ENCODE measurements around the gene HAL. TPM values are rescaled to one million over a fixed set of nuclear protein-coding genes. Genes with fewer than 3 reads are reported as not detected.

Gene HAL
- total and polyA plus RNA-seq, 4 donors: 0.29 to 1.6 (median 0.33) TPM; not detected in 1

DNA sequence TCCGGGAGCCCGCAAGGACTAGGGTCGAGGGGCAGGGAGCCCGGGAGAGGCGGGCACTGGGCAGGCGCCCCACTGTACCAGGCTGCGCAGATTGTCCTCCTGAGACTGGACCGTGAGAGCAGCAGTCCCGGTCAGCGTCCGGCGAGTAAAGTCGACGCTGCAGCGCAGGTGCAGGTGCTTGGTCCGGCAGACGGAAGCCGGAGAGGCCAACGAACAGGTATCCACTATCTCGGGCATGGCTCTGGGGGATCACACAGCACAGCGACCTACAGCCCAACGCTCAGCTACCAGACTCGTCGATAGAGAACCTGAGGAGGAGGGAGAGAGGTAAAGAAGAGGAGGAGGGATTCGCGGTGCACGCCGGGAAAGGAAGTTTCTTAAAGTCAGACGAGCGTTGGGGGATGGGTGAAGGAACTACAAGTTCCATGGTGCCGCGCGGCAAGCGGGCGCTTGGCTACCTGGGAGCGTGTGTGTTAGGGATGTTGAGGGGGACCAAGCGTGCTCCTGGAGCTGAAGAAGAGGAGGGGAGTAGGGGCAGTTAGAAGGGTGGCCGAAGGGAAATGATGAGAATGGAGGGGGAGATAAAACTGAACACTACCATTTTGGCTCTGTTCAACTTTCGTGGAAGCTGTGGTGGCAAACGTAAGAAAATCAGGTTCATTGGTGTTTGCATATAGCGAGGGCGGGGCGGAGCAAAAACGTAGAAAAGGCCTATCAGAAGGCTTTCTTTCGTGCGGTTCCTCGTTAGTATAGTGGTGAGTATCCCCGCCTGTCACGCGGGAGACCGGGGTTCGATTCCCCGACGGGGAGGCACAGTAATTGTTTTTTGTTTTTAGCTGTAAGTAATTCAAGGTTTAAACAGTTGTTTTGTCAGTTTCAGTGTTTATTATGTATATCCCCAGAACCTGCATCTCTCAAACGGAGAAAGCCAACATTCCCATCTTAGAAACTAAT, 39.4 kb upstream of the HAL start, which contains the start of gene LTA4H:
LTA4H (minus strand) TSS at position 305 of the 954 bp plus-strand sequence; CDS start at position 237, 68 bp downstream.
- H3K4me1 ChIP-seq (ENCODE audit: control insufficient read depth, insufficient read depth, low read length): peaks cover 5% of the 10 kb centered on the region
- H3K9me3 ChIP-seq (ENCODE audit: control insufficient read depth, insufficient read depth, low read length): no peaks in the 10 kb centered on the region
- H3K4me3 ChIP-seq (ENCODE audit: low read depth, low read length): peak within 1 kb of the TSS; percentile 95
- H3K36me3 ChIP-seq (ENCODE audit: control insufficient read depth, insufficient read depth, low read length): no peaks in the 10 kb centered on the region
- H3K27ac ChIP-seq (ENCODE audit: low read depth, low read length): peak within 1 kb of the TSS; percentile 95
- DNase-seq (ENCODE audit: low read depth in 4 of 6, low spot score in 6 of 6): peak; percentile 99 to 100 (median 100)
- H3K27me3 ChIP-seq (ENCODE audit: control insufficient read depth, insufficient read depth, low read length): no peaks in the 10 kb centered on the region
- WGBS (ENCODE audit: insufficient coverage): 0% methylated on average over 43 of the region's 55 CpGs

DNA sequence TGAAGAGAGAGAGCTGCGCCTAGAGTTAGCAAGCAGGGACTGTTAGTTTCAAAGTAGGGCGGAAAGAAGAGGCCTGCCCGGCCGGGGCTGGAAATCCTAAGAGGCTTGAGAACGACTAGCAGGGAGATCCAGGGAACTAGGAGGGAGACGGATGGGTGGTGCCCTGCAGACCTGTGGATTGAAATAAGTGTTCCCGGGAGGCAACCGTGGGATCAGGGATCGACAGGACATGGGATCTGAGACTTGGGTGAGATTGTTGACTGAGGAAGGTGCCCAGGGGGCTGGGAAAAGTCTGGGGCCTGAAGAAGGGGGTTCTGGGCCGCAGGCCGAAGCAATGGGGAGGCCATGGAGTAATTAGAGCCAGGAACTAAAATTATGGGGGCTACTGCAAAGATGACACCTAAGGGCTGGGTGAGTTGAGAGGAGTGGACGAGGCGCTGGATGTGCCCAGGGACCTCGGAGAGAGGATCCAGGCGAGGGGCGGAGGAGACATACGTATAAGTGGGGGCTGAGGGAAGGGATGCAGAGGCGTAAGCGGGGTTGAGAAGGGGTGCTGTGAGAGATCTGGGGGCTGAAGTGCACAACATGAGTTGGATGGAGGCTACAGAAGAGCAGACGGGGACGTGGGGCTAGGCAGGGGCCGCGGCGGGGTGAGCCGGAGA, 38.6 kb upstream of the HAL start:
- peak in 5 of 6 donors; percentile 12 to 55 (median 44) for DNase-seq (ENCODE audit: low read depth in 4 of 6, low spot score in 6 of 6)
- 1% methylated on average over 25 of the region's 25 CpGs for WGBS (ENCODE audit: insufficient coverage)

DNA sequence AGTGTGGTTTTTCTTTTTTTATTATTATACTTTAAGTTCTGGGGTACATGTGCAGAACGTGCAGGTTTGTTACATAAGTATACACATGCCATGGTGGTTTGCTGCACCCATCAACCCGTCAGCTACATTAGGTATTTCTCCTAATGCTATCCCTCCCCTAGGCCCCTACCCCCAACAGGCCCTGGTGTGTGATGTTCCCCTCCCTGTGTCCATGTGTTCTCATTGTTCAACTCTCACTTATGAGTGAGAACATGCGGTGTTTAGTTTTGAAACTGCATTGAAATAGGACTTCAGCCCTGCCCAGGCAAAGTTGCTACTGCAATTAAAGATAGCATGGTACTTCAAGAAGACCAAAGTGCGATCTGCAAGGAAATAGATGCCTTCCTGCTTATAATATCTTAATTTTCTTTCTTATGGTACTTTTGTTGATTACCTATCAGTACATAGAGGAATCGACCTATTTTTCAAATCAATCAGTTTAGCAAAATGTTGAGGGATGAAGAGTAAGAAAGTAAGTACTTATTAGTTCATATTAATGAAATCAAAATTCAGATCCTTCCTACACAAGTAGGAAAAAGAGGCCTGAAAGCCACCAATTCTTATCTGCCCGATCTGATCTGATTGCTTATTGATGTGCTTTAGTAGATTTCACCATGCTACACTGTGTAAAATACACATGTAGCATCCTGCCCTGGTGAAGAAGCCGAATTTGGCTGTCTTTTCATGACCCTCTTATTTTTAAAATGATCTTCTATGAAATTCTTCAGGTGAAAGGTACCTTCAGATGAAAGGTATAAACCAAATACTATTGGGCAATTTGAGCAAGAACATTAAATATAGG, 37.6 kb upstream of the HAL start:
- peaks cover 5% of the 10 kb centered on the region for H3K4me1 ChIP-seq (ENCODE audit: control insufficient read depth, insufficient read depth, low read length)
- H3K27me3 ChIP-seq (ENCODE audit: control insufficient read depth, insufficient read depth, low read length): no peaks in the 10 kb centered on the region
- 0% methylated on average over 1 of the region's 7 CpGs for WGBS (ENCODE audit: insufficient coverage)
- DNase-seq (ENCODE audit: low read depth in 4 of 6, low spot score in 6 of 6): no peak
- no peaks in the 10 kb centered on the region for H3K9me3 ChIP-seq (ENCODE audit: control insufficient read depth, insufficient read depth, low read length)
- H3K27ac ChIP-seq (ENCODE audit: low read depth, low read length): no peak overlapping the region
- H3K36me3 ChIP-seq (ENCODE audit: control insufficient read depth, insufficient read depth, low read length): no peaks in the 10 kb centered on the region
- peak overlapping the region; percentile 95 for H3K4me3 ChIP-seq (ENCODE audit: low read depth, low read length)

More for the DNA sequence above, 38.6 kb upstream of the HAL start:
- no peaks in the 10 kb centered on the region for H3K9me3 ChIP-seq (ENCODE audit: control insufficient read depth, insufficient read depth, low read length)
- H3K27ac ChIP-seq (ENCODE audit: low read depth, low read length): peak overlapping the region; percentile 95
- no peaks in the 10 kb centered on the region for H3K36me3 ChIP-seq (ENCODE audit: control insufficient read depth, insufficient read depth, low read length)
- peaks cover 5% of the 10 kb centered on the region for H3K4me1 ChIP-seq (ENCODE audit: control insufficient read depth, insufficient read depth, low read length)
- peak overlapping the region; percentile 95 for H3K4me3 ChIP-seq (ENCODE audit: low read depth, low read length)
- H3K27me3 ChIP-seq (ENCODE audit: control insufficient read depth, insufficient read depth, low read length): no peaks in the 10 kb centered on the region

DNA sequence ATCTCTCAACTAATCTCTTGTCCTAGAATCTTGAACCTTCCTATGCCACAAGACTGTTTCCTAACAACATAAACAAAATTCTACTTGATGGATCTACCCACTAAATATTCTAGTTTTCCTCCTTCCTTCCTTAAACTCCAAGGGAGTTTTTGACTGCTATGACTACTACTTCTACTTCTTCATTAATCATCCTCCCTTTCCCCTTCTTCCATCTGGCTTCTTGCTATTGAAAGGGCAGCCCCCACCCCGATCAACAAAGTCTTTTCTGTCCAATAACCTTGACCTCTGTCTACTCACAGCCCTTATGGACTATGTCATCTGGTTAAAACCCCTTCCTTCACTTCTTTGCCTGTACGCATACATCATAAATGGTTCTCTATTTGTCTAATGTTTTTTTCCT, 33.7 kb upstream of the HAL start:
- H3K36me3 ChIP-seq (ENCODE audit: control insufficient read depth, insufficient read depth, low read length): peaks cover 9% of the 10 kb centered on the region
- no peak overlapping the region for H3K4me3 ChIP-seq (ENCODE audit: low read depth, low read length)
- no peaks in the 10 kb centered on the region for H3K27me3 ChIP-seq (ENCODE audit: control insufficient read depth, insufficient read depth, low read length)
- peaks cover 5% of the 10 kb centered on the region for H3K4me1 ChIP-seq (ENCODE audit: control insufficient read depth, insufficient read depth, low read length)
- no peaks in the 10 kb centered on the region for H3K9me3 ChIP-seq (ENCODE audit: control insufficient read depth, insufficient read depth, low read length)
- no peak for DNase-seq (ENCODE audit: low read depth in 4 of 6, low spot score in 6 of 6)
- no peak overlapping the region for H3K27ac ChIP-seq (ENCODE audit: low read depth, low read length)
- WGBS (ENCODE audit: insufficient coverage): 82% methylated on average over 2 of the region's 2 CpGs

DNA sequence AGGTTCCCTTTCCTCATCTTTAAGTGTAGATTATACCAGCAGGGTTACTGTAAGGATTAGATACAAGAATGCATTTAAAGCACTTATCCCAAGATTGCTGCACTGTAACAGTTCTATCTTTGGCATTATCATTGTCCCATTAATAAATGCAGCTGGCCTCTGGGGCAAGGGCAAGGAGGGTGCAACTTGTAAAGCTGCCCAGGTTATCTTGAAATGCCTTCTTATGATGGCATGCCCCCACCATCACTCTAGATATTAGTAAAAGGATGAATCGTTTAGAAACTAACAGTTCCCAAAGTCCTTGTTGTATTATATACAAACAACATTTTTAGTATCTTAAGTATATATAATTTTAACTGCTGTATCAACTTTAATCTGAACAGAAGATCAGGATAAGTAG, 32.4 kb upstream of the HAL start:
- H3K4me3 ChIP-seq (ENCODE audit: low read depth, low read length): no peak overlapping the region

DNA sequence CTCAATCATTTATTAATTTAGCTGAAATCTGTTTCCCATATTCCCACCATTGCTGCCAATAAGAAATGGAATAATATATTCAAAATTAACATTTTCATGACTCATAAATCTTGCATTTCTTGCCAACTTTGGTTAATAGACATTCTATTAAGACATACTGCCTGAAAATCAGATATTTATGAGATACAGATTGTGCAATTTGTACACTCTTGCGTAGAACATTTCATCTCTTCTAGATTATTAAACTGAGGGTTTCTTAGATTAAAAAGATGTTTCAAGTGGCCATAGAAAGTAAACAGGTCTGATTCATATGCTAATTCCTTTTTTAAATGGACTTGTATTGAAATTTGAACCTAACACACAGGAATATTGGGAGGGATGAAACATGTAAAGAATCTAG, 30.2 kb upstream of the HAL start:
- Histone ChIP-seq H3K4me1 (ENCODE audit: control insufficient read depth, insufficient read depth, low read length) (no peaks in the 10 kb centered on the region), H3K36me3 (ENCODE audit: control insufficient read depth, insufficient read depth, low read length) (peaks cover 23% of the 10 kb centered on the region), H3K27me3 (ENCODE audit: control insufficient read depth, insufficient read depth, low read length) (no peaks in the 10 kb centered on the region), H3K4me3 (ENCODE audit: low read depth, low read length) (no peak overlapping the region), H3K27ac (ENCODE audit: low read depth, low read length) (no peak overlapping the region), H3K9me3 (ENCODE audit: control insufficient read depth, insufficient read depth, low read length) (no peaks in the 10 kb centered on the region)
- DNase-seq (ENCODE audit: low read depth in 4 of 6, low spot score in 6 of 6): no peak
- WGBS (ENCODE audit: insufficient coverage): no CpG with 5 or more reads among the region's 1 CpG

More for the DNA sequence above, 32.4 kb upstream of the HAL start:
- no peak for DNase-seq (ENCODE audit: low read depth in 4 of 6, low spot score in 6 of 6)
- H3K4me1 ChIP-seq (ENCODE audit: control insufficient read depth, insufficient read depth, low read length): no peaks in the 10 kb centered on the region
- no peaks in the 10 kb centered on the region for H3K27me3 ChIP-seq (ENCODE audit: control insufficient read depth, insufficient read depth, low read length)
- WGBS (ENCODE audit: insufficient coverage): no CpG with 5 or more reads among the region's 1 CpG
- H3K36me3 ChIP-seq (ENCODE audit: control insufficient read depth, insufficient read depth, low read length): peaks cover 14% of the 10 kb centered on the region
- H3K27ac ChIP-seq (ENCODE audit: low read depth, low read length): no peak overlapping the region
- no peaks in the 10 kb centered on the region for H3K9me3 ChIP-seq (ENCODE audit: control insufficient read depth, insufficient read depth, low read length)

DNA sequence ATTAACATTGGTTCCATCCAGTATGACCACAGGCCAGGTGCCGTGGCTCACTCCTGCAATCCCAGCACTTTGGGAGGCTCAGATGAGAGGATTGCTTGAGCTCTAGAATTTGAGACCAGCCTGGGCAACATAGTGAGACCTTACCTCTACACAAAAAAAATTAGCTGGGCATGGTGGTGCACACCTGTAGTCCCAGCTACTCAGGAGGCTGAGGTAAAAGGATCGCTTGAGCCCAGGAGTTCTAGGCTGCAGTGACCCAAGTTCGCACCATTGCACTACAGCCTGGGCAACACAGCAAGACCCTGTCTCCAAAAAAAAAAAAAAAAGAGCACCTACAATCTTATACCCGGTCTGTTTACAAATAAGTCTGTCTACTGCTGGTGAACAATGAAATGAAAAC, 29.4 kb upstream of the HAL start:
- H3K27me3 ChIP-seq (ENCODE audit: control insufficient read depth, insufficient read depth, low read length): no peaks in the 10 kb centered on the region
- no peaks in the 10 kb centered on the region for H3K4me1 ChIP-seq (ENCODE audit: control insufficient read depth, insufficient read depth, low read length)
- WGBS (ENCODE audit: insufficient coverage): 100% methylated on average over 3 of the region's 4 CpGs
- no peak overlapping the region for H3K27ac ChIP-seq (ENCODE audit: low read depth, low read length)
- no peaks in the 10 kb centered on the region for H3K9me3 ChIP-seq (ENCODE audit: control insufficient read depth, insufficient read depth, low read length)
- DNase-seq (ENCODE audit: low read depth in 4 of 6, low spot score in 6 of 6): no peak
- peaks cover 23% of the 10 kb centered on the region for H3K36me3 ChIP-seq (ENCODE audit: control insufficient read depth, insufficient read depth, low read length)
- H3K4me3 ChIP-seq (ENCODE audit: low read depth, low read length): no peak overlapping the region

DNA sequence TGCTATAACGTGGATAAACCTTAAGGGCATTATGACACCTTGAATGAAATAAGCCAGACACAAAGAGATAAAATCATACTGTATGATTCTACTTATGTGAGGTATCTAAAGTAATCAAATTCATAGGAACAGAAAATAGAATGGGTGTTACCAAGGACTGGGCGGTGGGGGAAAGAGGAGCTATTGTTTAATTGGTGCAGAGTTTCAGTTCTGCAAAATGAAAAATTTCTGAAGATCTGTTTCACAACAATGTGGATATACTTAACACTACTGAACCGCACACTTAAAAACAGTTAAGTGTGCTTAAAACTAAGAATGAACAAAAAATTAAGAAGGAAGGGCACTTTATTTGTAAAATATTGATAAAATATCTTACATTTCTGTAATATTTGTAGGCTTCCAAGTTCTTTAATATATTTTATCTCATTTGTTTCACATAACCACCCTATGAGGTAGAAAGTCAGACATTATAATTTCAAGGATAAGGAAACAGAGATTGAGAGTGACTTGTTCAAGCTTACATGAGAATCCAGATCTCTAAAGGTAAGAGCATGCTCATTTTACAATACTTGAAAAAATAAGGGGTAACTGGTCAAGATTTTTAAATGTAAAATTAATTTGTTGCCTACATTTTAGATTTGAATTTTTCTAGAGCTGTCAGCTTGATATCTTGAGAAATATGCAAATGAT, 24.3 kb upstream of the HAL start:
- Histone ChIP-seq H3K27me3 (ENCODE audit: control insufficient read depth, insufficient read depth, low read length) (no peaks in the 10 kb centered on the region), H3K27ac (ENCODE audit: low read depth, low read length) (no peak overlapping the region), H3K4me3 (ENCODE audit: low read depth, low read length) (no peak overlapping the region), H3K9me3 (ENCODE audit: control insufficient read depth, insufficient read depth, low read length) (no peaks in the 10 kb centered on the region), H3K4me1 (ENCODE audit: control insufficient read depth, insufficient read depth, low read length) (no peaks in the 10 kb centered on the region), H3K36me3 (ENCODE audit: control insufficient read depth, insufficient read depth, low read length) (peaks cover 31% of the 10 kb centered on the region)
- no peak for DNase-seq (ENCODE audit: low read depth in 4 of 6, low spot score in 6 of 6)
- 100% methylated on average over 1 of the region's 3 CpGs for WGBS (ENCODE audit: insufficient coverage)

DNA sequence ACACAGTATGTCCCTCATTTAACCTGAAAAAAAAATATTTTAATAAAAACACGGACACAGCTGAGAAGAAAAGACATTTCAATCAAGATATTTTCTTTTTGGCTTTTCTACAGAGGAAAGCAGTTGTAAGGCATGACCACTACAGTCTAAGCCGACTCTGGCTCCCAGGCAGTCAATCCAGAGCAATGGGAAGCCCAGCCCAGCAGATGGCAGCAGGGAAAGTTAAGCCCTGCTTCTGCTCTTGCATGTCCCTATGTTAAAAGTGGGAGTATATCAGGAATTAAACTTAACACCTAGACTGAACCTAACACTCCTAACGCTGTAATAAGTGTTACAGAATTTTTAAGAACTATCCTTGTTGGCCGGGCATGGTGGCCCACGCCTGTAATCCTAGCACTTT, 19.5 kb upstream of the HAL start:
- H3K4me3 ChIP-seq (ENCODE audit: low read depth, low read length): no peak overlapping the region
- 78% methylated on average over 3 of the region's 5 CpGs for WGBS (ENCODE audit: insufficient coverage)

More for the DNA sequence above, 19.5 kb upstream of the HAL start:
- Histone ChIP-seq H3K27ac (ENCODE audit: low read depth, low read length) (no peak overlapping the region), H3K27me3 (ENCODE audit: control insufficient read depth, insufficient read depth, low read length) (no peaks in the 10 kb centered on the region), H3K36me3 (ENCODE audit: control insufficient read depth, insufficient read depth, low read length) (peaks cover 19% of the 10 kb centered on the region), H3K9me3 (ENCODE audit: control insufficient read depth, insufficient read depth, low read length) (no peaks in the 10 kb centered on the region), H3K4me1 (ENCODE audit: control insufficient read depth, insufficient read depth, low read length) (no peaks in the 10 kb centered on the region)
- DNase-seq (ENCODE audit: low read depth in 4 of 6, low spot score in 6 of 6): peak in 2 of 6 donors; percentile 49 to 73
